Measurements from ENCODE around the gene DIO3.
"Not testable (repeated sequence)": the region's sequence is repeated elsewhere in the genome, so short reads cannot be mapped to it uniquely, and the experiment has no call there.

The DIO3 gene

GRCh38 chr14:101548710-101549109, 12.6 kb upstream of the DIO3 start (continued):
- no peak for TF ChIP-seq PPARA (CRISPR knock-in tag; IDR thresholded peaks at IDR 0.05; ENCODE audit: borderline replicate concordance)
- TF ChIP-seq ZFP3 (CRISPR knock-in tag; IDR thresholded peaks at IDR 0.05), result no peak
- TF ChIP-seq ZNF8 (CRISPR knock-in tag; IDR thresholded peaks at IDR 0.05), result no peak
- no peak for TF ChIP-seq OSR1 (CRISPR knock-in tag; IDR thresholded peaks at IDR 0.05)
- TF ChIP-seq CSDC2 (CRISPR knock-in tag; IDR thresholded peaks at IDR 0.05), result no peak
- no peak for TF ChIP-seq TOX (CRISPR knock-in tag; IDR thresholded peaks at IDR 0.05; ENCODE audit: borderline replicate concordance)

GRCh38 chr14:101549154-101549553, 12.1 kb upstream of the DIO3 start:
- TF ChIP-seq, protein P1, sequence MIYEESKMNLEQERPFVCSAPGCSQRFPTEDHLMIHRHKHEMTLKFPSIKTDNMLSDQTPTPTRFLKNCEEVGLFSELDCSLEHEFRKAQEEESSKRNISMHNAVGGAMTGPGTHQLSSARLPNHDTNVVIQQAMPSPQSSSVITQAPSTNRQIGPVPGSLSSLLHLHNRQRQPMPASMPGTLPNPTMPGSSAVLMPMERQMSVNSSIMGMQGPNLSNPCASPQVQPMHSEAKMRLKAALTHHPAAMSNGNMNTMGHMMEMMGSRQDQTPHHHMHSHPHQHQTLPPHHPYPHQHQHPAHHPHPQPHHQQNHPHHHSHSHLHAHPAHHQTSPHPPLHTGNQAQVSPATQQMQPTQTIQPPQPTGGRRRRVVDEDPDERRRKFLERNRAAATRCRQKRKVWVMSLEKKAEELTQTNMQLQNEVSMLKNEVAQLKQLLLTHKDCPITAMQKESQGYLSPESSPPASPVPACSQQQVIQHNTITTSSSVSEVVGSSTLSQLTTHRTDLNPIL (CRISPR knock-in tag; IDR thresholded peaks at IDR 0.05; ENCODE audit: low read depth), result no peak
- ATAC-seq, result no peak

DNA sequence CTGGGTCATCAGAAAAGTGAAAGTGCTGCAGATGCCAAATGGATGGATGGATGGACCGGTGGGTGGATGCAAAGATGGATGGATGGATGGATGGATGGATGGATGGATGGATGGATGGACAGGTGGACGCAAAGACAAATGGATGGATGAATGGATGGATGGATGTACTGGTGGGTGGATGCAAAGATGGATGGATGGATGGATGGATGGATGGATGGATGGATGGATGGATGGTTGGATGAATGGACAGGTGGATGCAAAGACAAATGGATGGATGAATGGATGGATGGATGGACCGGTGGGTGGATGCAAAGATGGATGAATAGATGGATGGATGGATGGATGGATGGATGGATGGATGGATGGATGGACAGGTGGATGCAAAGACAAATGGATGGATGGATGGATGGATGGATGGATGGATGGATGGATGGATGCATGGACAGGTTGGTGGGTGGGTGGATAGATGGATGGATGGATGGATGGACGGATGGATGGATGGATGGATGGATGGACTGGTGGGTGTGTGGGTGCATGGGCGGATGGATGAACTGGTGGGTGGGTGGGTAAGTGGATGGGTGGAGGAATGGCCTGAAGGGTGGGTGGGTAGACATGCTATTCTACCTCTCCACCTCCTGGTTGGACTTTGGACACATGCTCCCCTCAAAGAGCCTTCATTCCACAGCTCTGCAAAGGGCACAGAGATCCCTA, 10.9 kb upstream of the DIO3 start:
- ATAC-seq, result not testable (repeated sequence)

DNA sequence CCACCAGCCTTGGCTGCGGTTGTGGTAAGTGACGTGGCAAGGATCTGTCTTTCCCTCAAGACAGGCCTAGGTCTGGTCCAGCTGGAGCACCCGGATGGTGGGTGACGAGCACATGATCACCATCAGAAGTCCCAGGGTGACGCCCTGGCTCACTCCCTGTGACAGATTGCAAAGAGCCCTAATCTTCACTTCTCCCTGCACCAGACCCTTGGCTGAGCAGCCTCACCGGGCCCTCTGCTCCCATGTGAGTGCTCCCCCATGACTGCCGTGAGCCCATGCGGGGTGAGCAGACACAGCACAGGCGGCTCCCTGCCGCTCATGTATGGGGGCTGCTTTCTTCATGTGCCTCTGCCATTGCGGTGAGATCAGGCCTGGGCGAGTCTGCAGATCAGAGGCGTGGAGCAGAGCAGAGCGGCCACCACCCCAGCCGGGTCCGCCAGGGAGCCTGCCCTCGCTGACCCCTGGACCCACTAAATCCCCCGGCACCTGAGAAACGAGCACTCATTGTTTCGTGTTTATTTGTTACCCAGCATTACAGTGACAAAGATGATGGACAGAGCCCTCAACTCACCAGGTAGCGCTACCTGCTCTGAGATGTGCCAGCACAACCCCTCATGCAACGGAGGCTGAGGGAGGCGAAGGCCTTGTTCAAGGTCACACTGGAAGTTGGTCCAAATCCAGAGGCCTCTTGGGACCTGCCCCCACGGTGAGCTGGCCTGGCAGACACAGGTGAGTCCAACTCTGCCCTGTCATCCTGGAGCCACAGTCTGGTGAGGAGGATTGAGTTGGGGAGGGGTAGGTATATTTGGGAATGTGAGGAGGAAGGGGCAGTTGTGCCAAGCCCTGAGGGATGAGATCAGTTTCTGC, 9.3 kb upstream of the DIO3 start:
- ATAC-seq, result no peak
- TF ChIP-seq ZC3H10 (CRISPR knock-in tag; IDR thresholded peaks at IDR 0.05) (no peak), POU6F1 (CRISPR knock-in tag; IDR thresholded peaks at IDR 0.05; ENCODE audit: borderline replicate concordance, low read depth) (no peak)

DNA sequence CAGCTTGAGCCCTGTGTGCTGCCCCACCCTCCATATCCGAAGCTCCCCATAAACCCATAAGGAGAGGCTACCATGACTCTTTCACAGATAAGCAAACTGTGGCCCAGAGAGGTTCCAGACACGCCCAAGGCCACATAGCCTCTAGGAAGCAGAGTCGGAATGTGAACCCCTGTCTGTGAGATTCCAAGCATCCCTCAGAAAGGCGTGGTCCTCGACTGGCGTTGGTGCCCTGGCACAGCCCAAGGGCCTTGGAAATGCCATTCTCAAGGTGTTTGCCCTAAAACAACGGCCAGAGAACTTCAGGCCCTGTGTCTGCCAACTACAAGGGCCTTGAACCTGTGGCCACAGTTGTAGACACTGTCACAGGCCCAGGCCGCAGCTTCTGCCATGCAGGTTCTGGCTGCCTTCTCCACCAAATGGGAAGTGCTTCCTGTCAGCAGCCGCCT, 8.5 kb upstream of the DIO3 start:
- ATAC-seq, result no peak

DNA sequence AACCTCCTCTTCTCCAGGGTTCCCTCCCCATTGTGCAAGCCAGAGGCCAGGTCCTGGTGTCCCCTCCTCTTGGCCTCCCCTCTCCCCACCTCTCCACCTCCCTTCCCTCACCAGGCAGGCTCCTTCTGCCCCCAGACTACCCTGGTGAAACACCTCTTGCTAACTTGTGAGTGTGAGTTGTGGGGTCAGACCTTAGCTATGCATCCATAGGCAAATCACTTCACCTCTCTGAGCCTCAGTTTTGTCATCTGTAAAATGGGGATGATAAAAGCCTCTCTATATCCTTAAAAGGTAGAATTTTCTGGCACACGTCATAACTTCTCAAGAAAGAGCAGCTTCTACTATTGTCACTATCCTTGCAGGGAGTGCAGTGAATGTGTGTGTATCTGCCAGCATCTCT, 7.9 kb upstream of the DIO3 start:
- TF ChIP-seq ESRRG (CRISPR knock-in tag; IDR thresholded peaks at IDR 0.05) (no peak), ARNTL (CRISPR knock-in tag; IDR thresholded peaks at IDR 0.05; ENCODE audit: borderline replicate concordance, low read depth) (no peak), POU6F1 (CRISPR knock-in tag; IDR thresholded peaks at IDR 0.05; ENCODE audit: borderline replicate concordance, low read depth) (no peak), TOX (CRISPR knock-in tag; IDR thresholded peaks at IDR 0.05; ENCODE audit: borderline replicate concordance) (no peak), OSR1 (CRISPR knock-in tag; IDR thresholded peaks at IDR 0.05) (no peak), CSDC2 (CRISPR knock-in tag; IDR thresholded peaks at IDR 0.05) (no peak), ISL1 (CRISPR knock-in tag; IDR thresholded peaks at IDR 0.05) (no peak)
- ATAC-seq, result no peak

More for the DNA sequence above, 8.5 kb upstream of the DIO3 start:
- TF ChIP-seq ZNF8 (CRISPR knock-in tag; IDR thresholded peaks at IDR 0.05) (no peak), ZNF565 (CRISPR knock-in tag; conservative IDR thresholded peaks at IDR 0.05; ENCODE audit: low read depth) (no peak), GLIS3 (CRISPR knock-in tag; IDR thresholded peaks at IDR 0.05) (no peak), ISL1 (CRISPR knock-in tag; IDR thresholded peaks at IDR 0.05) (no peak), PPARA (CRISPR knock-in tag; IDR thresholded peaks at IDR 0.05; ENCODE audit: borderline replicate concordance) (no peak), ZFP3 (CRISPR knock-in tag; IDR thresholded peaks at IDR 0.05) (no peak), POU6F1 (CRISPR knock-in tag; IDR thresholded peaks at IDR 0.05; ENCODE audit: borderline replicate concordance, low read depth) (no peak)

Measured in SK-N-SH treated with all-trans-retinoic acid at 6 μM for 48 hours (cell line).